ENCODE data around the gene ATE1. TPM values are rescaled to one million over a fixed set of nuclear protein-coding genes. Genes with fewer than 3 reads are reported as not detected.

The ATE1 gene
- polyA plus RNA-seq, 2 of the 4 experiments (the other 2 are of a cell fraction) = 27.2 to 58.8 TPM

GRCh38 chr10:121942749-121943416 is 15.1 kb upstream of the ATE1 start:
- H3K4me2 ChIP-seq = peak overlapping the region; percentile 51
- H3K4me1 ChIP-seq = peaks cover 34% of the 10 kb centered on the region
- peak in 1 of 2 experiments; percentile 82 for DNase-seq (ENCODE audit: low read depth in 1 of 2, low spot score in 1 of 2)

GRCh38 chr10:121941532-121941931 is 13.7 kb upstream of the ATE1 start:
- FAIRE-seq (peak; percentile 46), DNase-seq (ENCODE audit: low read depth in 1 of 2, low spot score in 1 of 2) (no peak), ATAC-seq (no peak)
- POLR2A ChIA-PET = no interaction called here
- Histone ChIP-seq H3K4me3 (no peak overlapping the region), H3K4me1 (peaks cover 31% of the 10 kb centered on the region), H3K9me3 (no peaks in the 10 kb centered on the region), H3K27ac (peak overlapping the region in 1 of 2 experiments; percentile 67; a peak in 2 of 6 replicates), H3K4me2 (no peak overlapping the region)
- TF ChIP-seq E2F6 (IDR thresholded peaks at IDR 0.05; ENCODE audit: borderline replicate concordance, low read depth) (no peak), ZSCAN20 (CRISPR knock-in tag; IDR thresholded peaks at IDR 0.05) (no peak), HES2 (IDR thresholded peaks at IDR 0.05) (no peak), BCL3 (IDR thresholded peaks at IDR 0.05) (no peak), BHLHE40 (IDR thresholded peaks at IDR 0.05; ENCODE audit: low read depth, low read length) (no peak)
- CTCF ChIA-PET = no interaction called here
- 86% methylated on average over 3 of the region's 3 CpGs for WGBS (ENCODE audit: missing lambda C conversion rate)

More at GRCh38 chr10:121942749-121943416, 15.1 kb upstream of the ATE1 start:
- peak overlapping the region; percentile 67 to 69 for H3K27ac ChIP-seq
- TF ChIP-seq FOSL2 (IDR thresholded peaks at IDR 0.05) (0 out of 2 replicates have a peak, but pooled peaks have one; percentile 15), FOSL2 (CRISPR knock-in tag; IDR thresholded peaks at IDR 0.05) (peak; percentile 41; the same call in 1 of the 2 replicates), JUN (IDR thresholded peaks at IDR 0.05) (0 out of 5 replicates have a peak, but pooled peaks of 1 of the 2 experiments have one; percentile 33), EHMT2 (IDR thresholded peaks at IDR 0.05; ENCODE audit: low read depth) (no peak), PHF8 (IDR thresholded peaks at IDR 0.05; ENCODE audit: borderline replicate concordance, low read depth) (no peak), JUNB (IDR thresholded peaks at IDR 0.05) (no peak), NR3C1 (IDR thresholded peaks at IDR 0.05) (no peak), ZFP36 (IDR thresholded peaks at IDR 0.05; ENCODE audit: borderline replicate concordance, partially characterized antibody) (no peak), ESRRA (IDR thresholded peaks at IDR 0.05; ENCODE audit: borderline replicate concordance, low read length) (no peak), SMC3 (IDR thresholded peaks at IDR 0.05) (0 out of 3 replicates have a peak, but pooled peaks have one; percentile 13), MAX (IDR thresholded peaks at IDR 0.05) (0 out of 2 replicates have a peak, but pooled peaks have one; percentile 19), CEBPB (IDR thresholded peaks at IDR 0.05) (peak; percentile 62 to 69; a peak in 2 of 4 replicates), RFX5 (IDR thresholded peaks at IDR 0.05) (no peak), POLR2AphosphoS2 (conservative IDR thresholded peaks at IDR 0.05; ENCODE audit: low read length) (no peak)
- H3K4me3 ChIP-seq = no peak overlapping the region
- WGBS (ENCODE audit: missing lambda C conversion rate) = 79% methylated on average over 2 of the region's 2 CpGs
- FAIRE-seq (peak; percentile 39), ATAC-seq (peak; percentile 92 to 95)
- ChIA-PET POLR2A (no interaction called here), CTCF (no interaction called here)
- H3K9me3 ChIP-seq = no peaks in the 10 kb centered on the region

- DNase-seq (ENCODE audit: low read depth in 1 of 2, low spot score in 1 of 2) = peak in 1 of 2 experiments; percentile 72
- peak overlapping the region; percentile 66 for H3K4me2 ChIP-seq
- no peaks in the 10 kb centered on the region for H3K9me3 ChIP-seq
- 36% methylated on average over 2 of the region's 2 CpGs for WGBS (ENCODE audit: missing lambda C conversion rate)
- ChIA-PET CTCF (interaction anchor here (1.0 kb wide), 1 partner anchor 206 kb away, joined by 4 read pairs; no protein-coding TSS in a partner anchor), POLR2A (interaction anchor here (2.0 to 2.3 kb wide), 2 partner anchors 8 to 9 kb away, joined by 6 to 9 read pairs; partner anchors contain the start of gene ATE1)
- H3K4me3 ChIP-seq = no peak overlapping the region
- H3K27ac ChIP-seq = peak overlapping the region; percentile 85 to 89
- peaks cover 36% of the 10 kb centered on the region for H3K4me1 ChIP-seq
- no peak for FAIRE-seq
- ATAC-seq = peak in 1 of 2 experiments; percentile 51; a peak in 3 of 6 replicates
- peak; percentile 86 for TF ChIP-seq MAFK (IDR thresholded peaks at IDR 0.05; ENCODE audit: partially characterized antibody)
- no peak for TF ChIP-seq REST (IDR thresholded peaks at IDR 0.05)
- TF ChIP-seq EHMT2 (IDR thresholded peaks at IDR 0.05; ENCODE audit: low read depth) = no peak
- TF ChIP-seq NFE2L2 (conservative IDR thresholded peaks at IDR 0.05; ENCODE audit: low read length) = peak; percentile 74
These were observed 8.5 kb upstream of the ATE1 start for GRCh38 chr10:121936295-121936694.

Data from A549 (cell line).